Limb (tissue), 2 donors: ENCODE measurements around the gene GFI1B.
"Not testable (repeated sequence)": the region's sequence is repeated elsewhere in the genome, so short reads cannot be mapped to it uniquely, and the experiment has no call there.

ENCODE experiments used
- DNase-seq, 2 donors: peaks; one replicate each; pipeline ENCODE4 v3.0.0-alpha.2; 2016; ENCODE audit errors: extremely low spot score in 2 of 2

The GFI1B gene

GRCh38 chr9:132967908-132968307 lies 10.6 kb upstream of the GFI1B start:
- not testable (repeated sequence) for DNase-seq

DNA sequence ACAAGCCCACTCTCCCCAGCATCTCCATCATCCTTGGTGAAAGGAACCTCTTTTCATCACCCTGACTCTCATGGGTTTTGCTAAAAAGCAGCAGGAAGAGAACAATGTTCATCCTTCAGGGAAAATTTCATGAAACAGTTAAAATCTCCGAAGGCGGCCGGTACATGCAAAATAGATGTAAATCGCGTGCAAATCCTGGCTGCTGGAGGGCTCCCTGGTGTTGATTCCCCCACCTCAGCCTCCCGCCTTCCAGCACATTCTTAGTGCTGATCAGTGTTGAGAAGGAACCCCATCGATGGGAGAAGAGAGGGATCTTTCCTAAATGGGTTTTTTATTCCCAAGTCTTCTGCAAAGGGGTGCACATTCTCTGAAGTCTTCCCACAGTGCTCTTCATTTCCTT lies 8.7 kb upstream of the GFI1B start:
- DNase-seq = no peak

DNA sequence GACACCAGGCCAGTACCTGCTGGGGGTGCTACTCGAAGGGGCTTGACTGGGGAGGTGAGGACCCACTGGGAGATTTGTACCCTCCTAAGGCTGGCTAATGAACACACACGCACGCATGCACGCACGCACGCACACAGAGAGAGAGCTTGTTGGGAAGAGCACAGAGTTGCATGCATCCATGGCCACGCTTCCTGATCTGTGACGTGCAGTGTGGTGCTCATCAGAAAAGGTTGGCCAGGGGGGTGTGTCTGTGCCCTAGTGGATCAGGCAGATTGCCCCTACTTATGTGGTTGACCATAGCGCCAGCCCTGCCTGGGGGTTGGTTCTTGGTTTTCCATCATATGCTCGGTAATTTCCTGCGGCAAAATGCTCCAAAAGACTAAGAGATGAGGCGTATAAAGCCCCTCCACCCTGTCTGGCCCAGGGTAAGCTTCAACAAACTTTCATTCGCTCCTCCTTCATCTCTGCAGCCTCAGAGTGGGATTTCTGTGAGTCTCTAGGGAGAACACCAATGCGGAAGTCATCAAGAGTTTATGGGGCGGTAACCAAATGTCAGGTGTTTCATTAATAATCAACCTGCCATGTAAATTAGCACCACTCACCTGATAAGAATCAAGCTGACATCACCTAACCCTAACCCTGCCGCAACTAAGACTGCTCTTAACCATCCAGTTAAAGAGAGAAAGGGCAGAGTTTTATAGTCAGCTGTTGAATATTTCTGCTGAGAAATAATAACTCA lies 8.0 kb upstream of the GFI1B start:
- DNase-seq = no peak

- DNase-seq = no peak
Measured at GRCh38 chr9:132973166-132973565, 5.3 kb upstream of the GFI1B start.

DNA sequence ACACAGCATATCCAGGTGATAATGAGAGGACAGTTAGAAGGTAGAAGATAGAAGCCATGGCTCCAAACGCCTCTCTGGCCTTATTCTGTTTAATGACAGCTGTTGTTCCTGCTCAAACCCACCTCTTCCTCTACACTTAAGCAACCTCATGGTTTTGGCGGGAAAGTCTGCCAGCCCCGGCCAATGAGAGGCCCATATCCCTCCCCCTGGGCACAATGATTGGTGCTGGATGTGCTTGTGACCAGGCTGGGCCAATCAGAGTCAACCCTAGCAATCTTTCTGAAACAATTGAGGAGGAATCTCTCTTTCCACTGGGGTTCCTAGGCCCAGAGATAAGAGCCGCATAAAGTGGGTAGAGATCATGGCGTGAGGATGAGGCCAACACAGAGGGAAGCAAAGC lies 4.8 kb upstream of the GFI1B start:
- DNase-seq = no peak

GRCh38 chr9:132975961-132976360 lies 2.5 kb upstream of the GFI1B start:
- no peak for DNase-seq

DNA sequence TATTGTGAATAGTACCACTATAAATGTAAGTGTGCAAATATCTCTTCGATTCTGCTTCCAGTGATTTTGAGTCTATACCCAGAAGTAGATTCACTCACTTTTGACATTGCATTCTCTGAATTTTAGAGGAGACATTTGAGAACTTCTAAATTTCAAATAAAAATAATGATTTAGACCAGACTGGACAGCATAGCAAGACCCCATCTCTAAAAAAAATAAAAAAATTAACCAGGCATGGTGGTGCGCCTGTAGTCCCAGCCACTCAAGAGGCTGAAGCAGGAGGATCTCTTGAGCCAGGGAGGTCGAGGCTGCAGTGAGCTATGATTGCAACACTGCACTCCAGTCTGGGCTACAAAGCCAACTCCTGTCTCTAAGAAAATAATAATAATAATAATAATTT lies 1.9 kb upstream of the GFI1B start:
- DNase-seq = no peak

GRCh38 chr9:132978112-132978450 lies 413 bp upstream of the GFI1B start:
- no peak for DNase-seq

GRCh38 chr9:132980157-132980556 lies 1.7 kb downstream of the GFI1B start:
- DNase-seq = no peak

GRCh38 chr9:132982458-132982857 lies 4.0 kb downstream of the GFI1B start:
- no peak for DNase-seq

DNA sequence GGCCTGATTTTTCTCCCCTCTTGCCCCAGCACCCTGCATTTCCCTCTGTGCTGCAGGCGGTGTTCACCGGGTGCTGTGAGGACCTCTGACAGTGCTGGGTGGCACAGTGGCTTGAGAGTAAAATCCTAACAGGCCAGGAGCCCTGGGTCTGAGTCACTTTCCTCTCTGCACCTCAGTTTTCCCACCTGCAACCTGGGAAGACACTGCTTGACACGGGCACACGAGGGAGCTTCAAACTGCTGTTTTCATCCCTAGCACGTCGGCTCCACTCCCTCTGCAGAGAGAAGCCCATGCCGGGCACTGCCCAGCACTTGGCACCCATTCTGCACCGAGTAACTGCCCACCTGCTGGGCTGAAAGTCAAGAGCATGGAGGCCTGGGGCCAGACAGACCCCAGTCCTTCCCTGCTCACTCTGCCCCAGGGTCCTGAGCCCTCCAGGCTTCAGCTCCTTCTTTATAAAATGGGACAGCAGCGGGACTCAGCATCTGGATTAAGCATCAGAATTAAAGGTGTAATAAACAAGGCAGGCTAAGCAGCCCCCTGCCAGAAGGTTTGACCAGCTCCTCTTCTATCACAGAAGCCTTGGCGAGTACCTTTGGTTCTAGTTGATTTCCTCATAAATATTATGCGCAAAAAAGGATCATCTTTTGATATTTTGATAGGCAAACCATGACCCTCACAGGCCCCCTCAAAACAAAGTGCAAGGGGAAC lies 5.2 kb downstream of the GFI1B start:
- no peak for DNase-seq

DNA sequence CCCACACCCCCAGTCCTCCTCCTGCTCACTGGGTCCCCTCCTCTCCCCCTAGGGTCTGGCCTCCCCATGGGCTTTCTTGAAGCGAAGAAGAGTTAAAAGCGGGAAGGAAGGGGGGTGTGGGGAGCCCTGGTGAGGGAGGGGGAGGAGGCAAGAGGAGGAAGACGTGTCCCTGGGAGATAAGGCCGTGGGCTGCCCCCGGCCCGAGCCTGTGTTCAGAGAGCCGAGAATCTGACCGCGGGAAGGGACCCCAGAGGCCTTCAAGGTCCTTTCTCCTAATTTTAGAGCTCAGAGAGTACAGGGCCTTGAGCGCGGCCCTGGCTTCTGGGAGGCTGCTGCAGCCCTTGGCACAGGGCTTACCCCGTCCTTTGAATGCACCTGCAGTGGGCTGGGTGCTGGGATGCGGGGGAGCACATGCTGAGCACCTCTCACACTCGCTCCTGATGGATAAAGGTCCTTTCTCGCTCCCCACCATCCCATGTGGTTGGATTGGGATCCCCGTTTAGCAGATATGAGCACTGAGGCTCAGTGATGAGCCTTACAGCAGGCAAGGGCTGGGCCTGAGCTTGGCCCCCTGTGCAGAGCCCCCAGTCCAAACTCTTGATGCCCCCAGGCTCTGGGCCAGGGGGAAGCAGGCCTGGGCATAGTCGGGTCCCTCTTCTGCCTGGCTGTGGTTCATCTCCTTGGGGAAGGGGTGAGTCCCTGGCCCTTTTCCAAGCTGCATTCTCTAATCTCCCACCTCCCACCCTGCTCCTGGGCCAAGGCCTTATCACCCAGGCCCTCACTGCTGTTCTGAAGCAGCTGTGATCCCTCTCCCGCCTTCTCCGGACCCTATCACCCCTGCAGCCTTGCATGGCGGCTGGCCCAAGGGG lies 5.9 kb downstream of the GFI1B start:
- no peak for DNase-seq

DNA sequence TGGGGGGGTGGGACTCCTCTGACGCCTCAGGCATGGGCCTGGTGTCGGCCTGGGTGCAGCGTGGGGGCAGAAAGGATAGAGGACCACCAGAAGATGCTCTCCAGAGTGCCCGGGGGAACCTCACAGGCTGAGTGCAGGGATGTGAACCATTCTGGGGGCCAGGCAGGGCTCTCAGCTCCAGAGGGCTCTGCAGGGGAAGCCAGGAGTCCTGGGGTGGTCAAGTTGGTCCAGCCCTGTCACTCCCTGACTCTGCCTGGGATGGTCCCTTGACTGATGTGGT lies 6.5 kb downstream of the GFI1B start:
- no peak for DNase-seq

- DNase-seq = no peak
Measured at GRCh38 chr9:132985489-132985888, 7.0 kb downstream of the GFI1B start.

- DNase-seq = no peak
Measured at GRCh38 chr9:132986114-132986513, 7.6 kb downstream of the GFI1B start.

DNA sequence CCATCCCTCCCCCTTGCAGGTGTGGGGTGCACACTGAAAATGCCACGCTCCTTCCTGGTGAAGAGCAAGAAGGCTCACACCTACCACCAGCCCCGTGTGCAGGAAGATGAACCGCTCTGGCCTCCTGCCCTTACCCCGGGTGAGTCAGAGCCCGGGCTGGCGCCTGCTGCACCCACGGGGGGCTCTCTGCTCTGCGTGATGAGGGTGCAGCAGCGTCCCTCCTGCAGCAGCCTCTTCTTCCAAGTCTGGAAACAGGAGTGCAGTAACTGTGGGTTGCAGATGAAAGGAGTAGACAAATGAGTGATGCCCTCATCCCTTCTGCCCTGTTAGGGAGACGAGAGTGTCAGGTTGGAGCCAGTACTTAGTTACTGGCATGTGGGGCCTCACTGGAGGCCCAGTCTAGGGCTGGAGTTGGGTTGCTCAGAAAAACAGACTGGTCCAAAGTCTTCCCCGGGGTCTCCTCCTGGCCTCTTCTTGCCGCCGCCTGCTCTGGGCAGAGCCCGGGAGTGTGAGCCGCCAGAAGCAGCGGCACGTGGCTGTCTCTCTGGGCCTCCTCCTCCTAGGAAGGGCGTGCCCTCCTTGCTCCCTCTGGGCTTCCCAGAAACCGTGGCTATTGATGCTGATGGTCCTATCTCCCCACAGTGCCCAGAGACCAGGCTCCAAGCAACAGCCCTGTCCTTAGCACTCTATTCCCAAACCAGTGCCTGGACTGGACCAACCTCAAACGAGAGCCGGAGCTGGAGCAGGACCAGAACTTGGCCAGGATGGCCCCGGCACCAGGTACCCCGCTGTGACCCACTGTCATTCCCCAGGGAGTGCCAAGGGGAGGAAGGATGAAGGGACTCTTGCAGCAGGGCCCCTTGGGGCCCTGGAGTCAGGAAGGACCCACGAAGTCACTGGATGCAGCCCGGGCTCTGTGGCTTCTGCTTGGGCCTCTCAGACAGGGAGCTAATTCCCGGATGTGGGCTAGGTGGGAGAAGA lies 8.4 kb downstream of the GFI1B start:
- DNase-seq = no peak

- no peak for DNase-seq
Measured at GRCh38 chr9:132988244-132989013, 9.9 kb downstream of the GFI1B start.

DNA sequence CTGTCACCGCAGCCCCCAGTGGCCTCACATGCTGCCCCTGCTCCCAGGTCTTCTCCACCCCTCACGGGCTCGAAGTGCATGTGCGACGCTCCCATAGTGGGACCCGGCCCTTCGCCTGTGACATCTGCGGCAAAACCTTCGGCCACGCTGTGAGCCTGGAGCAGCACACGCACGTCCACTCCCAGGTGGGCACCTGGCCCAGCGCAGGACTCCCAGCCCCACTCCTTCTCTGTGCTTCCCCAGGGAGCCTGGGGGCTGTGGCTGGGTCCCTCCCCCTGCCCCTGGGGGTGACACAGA lies 10.5 kb downstream of the GFI1B start:
- DNase-seq = no peak

DNA sequence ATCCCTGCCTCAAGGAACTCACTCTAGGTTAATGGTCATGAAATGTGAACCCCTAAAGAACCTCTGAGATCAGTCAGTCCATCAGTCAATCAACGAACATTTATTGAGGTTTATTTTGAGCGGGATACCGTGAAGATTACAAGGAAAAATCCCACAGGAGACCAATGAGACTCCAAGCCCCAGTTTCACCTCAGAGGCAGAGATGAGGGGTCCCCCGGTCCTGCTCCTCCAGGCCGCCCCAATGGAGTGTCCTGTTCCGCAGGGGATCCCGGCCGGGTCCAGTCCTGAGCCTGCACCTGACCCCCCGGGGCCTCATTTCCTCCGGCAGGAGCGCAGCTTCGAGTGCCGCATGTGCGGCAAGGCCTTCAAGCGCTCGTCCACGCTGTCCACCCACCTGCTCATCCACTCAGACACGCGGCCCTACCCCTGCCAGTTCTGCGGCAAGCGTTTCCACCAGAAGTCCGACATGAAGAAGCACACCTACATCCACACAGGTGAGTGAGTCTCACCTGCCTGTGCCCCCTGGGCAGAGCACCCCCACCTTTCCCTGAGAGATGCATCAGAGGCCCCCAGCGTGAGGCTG lies 11.0 kb downstream of the GFI1B start:
- DNase-seq = no peak

GRCh38 chr9:132989998-132990557 lies 11.6 kb downstream of the GFI1B start:
- not testable (repeated sequence) for DNase-seq
